Skeletal muscle tissue (tissue), 4 donors: ENCODE data around the gene PPBP. TPM values are rescaled to one million over a fixed set of nuclear protein-coding genes. Genes with fewer than 3 reads are reported as not detected.
"Not testable (repeated sequence)": the region's sequence is repeated elsewhere in the genome, so short reads cannot be mapped to it uniquely, and the experiment has no call there.

ENCODE experiments used
- H3K27ac ChIP-seq: one replicate; pipeline ENCODE4 v1.7.0; 2013; ENCODE audit warnings: mild to moderate bottlenecking, low read depth, low read length, inconsistent platforms
- H3K27me3 ChIP-seq, 3 donors: one replicate each; pipeline ENCODE4 v1.7.0; 2013; ENCODE audit warnings: low read length in 3 of 3; ENCODE audit not compliant: control insufficient read depth in 3 of 3, insufficient read depth in 3 of 3
- H3K36me3 ChIP-seq, 3 donors: one replicate each; pipeline ENCODE4 v1.7.0; 2013; ENCODE audit warnings: low read length in 3 of 3; ENCODE audit not compliant: control insufficient read depth in 3 of 3, insufficient read depth in 3 of 3
- H3K4me1 ChIP-seq, 3 donors: one replicate each; pipeline ENCODE4 v1.7.0; 2013; ENCODE audit warnings: low read length in 3 of 3, mild to moderate bottlenecking in 3 of 3; ENCODE audit not compliant: control insufficient read depth in 3 of 3, insufficient read depth in 3 of 3
- H3K4me3 ChIP-seq, 3 donors: one replicate each; pipeline ENCODE4 v1.7.0; 2013; ENCODE audit warnings: low read length in 3 of 3
- H3K9ac ChIP-seq, 3 donors: one replicate each; pipeline ENCODE4 v1.7.0; 2013; ENCODE audit warnings: low read length in 3 of 3, mild to moderate bottlenecking in 3 of 3, moderate library complexity in 2 of 3, low read depth in 1 of 3
- H3K9me3 ChIP-seq, 3 donors: one replicate each; pipeline ENCODE4 v1.7.0; 2013; ENCODE audit warnings: low read length in 3 of 3; ENCODE audit not compliant: control insufficient read depth in 3 of 3
- total RNA-seq: library from RNA; depleted of rRNA; stranded (reverse); fragments of >200 nt; gene quantifications from one replicate; pipeline ENCODE4 v1.2.3, GENCODE V29; 2014
- donor health status: Osteomylitis.

Gene PPBP
- total RNA-seq, 1 donor from 2014 or later, result 15.1 TPM

DNA sequence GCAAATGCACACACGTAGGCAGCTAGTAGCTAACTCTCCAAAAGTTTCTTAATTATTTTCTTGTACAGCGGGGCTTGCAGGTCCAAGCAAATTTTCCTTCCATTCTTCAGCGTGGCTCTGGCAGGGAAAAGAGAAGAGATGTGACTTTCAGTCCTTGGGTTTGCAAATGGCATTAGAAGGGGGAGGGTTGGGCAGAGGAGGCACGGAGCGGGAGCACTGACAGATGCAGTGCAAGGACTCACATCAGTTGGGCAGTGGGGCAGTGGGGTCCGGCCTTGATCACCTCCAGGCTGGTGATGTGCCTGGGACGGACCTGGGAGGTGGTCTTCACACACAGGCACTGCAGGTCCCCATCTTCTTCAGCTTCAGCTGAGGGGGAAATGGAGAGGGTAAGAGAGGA, 6.8 kb downstream of the PPBP start:
- not testable (repeated sequence) for H3K9me3 ChIP-seq, H3K4me1 ChIP-seq

GRCh38 chr4:73979407-73979957, 8.5 kb downstream of the PPBP start:
- Histone ChIP-seq H3K36me3 (no peaks in the 10 kb centered on the region), H3K4me3 (no peak overlapping the region), H3K9ac (no peak overlapping the region), H3K9me3 (no peaks in the 10 kb centered on the region), H3K27me3 (peaks cover 4 to 10% (median 7%) of the 10 kb centered on the region in 3 donors), H3K27ac (no peak overlapping the region), H3K4me1 (no peaks in the 10 kb centered on the region)

More for the DNA sequence above, 6.8 kb downstream of the PPBP start:
- not testable (repeated sequence) for H3K27ac ChIP-seq, H3K36me3 ChIP-seq, H3K9ac ChIP-seq, H3K4me3 ChIP-seq
- H3K27me3 ChIP-seq, result peaks cover 4 to 10% (median 6%) of the 10 kb centered on the region in 3 donors

- no peak overlapping the region for H3K9ac ChIP-seq
- H3K27me3 ChIP-seq, result peaks cover 4 to 10% (median 7%) of the 10 kb centered on the region in 3 donors
- no peaks in the 10 kb centered on the region for H3K4me1 ChIP-seq
- H3K36me3 ChIP-seq, result no peaks in the 10 kb centered on the region
- no peak overlapping the region for H3K4me3 ChIP-seq
- H3K9me3 ChIP-seq, result no peaks in the 10 kb centered on the region
- H3K27ac ChIP-seq, result no peak overlapping the region
Observed at GRCh38 chr4:73978886-73979285, 9.1 kb downstream of the PPBP start.

DNA sequence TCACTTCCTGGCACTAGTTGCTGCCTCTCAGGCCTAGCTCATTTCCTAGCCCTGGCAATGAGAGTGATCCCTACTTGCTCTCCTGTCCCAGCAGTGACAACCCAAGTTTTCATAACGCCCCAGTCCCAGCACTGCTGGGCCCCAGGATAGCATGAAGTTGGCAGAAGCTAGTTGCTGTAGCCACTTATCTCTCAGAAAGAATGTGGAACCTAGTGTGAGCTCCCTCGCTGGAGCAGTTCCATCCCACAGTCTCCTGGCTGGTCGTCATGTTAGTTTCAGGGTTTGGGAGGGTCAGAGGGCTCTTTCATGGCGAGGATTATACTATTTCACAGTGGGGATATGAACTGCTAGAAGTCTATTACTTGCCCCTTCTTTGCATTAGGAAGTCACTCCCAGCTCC, 11.3 kb downstream of the PPBP start:
- H3K27me3 ChIP-seq, result peaks cover 3 to 5% (median 3%) of the 10 kb centered on the region in 3 donors
- no peak overlapping the region for H3K27ac ChIP-seq
- no peaks in the 10 kb centered on the region for H3K4me1 ChIP-seq
- no peak overlapping the region for H3K4me3 ChIP-seq
- no peaks in the 10 kb centered on the region for H3K9me3 ChIP-seq
- H3K36me3 ChIP-seq, result no peaks in the 10 kb centered on the region
- H3K9ac ChIP-seq, result no peak overlapping the region

GRCh38 chr4:73976217-73976616, 11.8 kb downstream of the PPBP start:
- Histone ChIP-seq H3K9ac (no peak overlapping the region), H3K27ac (no peak overlapping the region)

DNA sequence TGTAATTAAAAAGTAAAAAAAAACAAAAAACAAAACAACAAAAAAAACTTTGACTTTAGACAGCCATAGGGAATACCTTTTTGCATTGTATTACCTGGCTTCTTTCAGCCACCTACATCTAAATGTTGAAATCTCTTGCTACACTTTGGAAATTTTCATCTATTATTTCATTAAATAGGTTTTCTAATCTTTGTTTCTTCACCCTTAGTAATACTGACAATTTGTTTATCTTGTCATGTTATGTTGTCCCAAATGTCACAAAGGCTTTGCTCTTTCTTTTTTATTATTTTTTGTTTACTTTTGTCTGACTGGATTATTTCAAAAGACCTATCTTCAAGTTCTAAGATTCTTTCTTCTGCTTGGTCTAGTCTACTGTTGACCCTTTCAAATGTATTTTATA, 13.6 kb downstream of the PPBP start:
- no peak overlapping the region for H3K4me3 ChIP-seq
- no peaks in the 10 kb centered on the region for H3K4me1 ChIP-seq
- no peak overlapping the region for H3K27ac ChIP-seq
- no peaks in the 10 kb centered on the region for H3K36me3 ChIP-seq
- no peaks in the 10 kb centered on the region for H3K9me3 ChIP-seq
- H3K9ac ChIP-seq, result no peak overlapping the region
- H3K27me3 ChIP-seq, result peaks cover 0 to 2% (median 0%) of the 10 kb centered on the region in 3 donors

More at GRCh38 chr4:73976217-73976616, 11.8 kb downstream of the PPBP start:
- H3K4me3 ChIP-seq, result no peak overlapping the region
- H3K9me3 ChIP-seq, result no peaks in the 10 kb centered on the region
- peaks cover 0 to 3% (median 2%) of the 10 kb centered on the region in 3 donors for H3K27me3 ChIP-seq
- no peaks in the 10 kb centered on the region for H3K4me1 ChIP-seq
- no peaks in the 10 kb centered on the region for H3K36me3 ChIP-seq

DNA sequence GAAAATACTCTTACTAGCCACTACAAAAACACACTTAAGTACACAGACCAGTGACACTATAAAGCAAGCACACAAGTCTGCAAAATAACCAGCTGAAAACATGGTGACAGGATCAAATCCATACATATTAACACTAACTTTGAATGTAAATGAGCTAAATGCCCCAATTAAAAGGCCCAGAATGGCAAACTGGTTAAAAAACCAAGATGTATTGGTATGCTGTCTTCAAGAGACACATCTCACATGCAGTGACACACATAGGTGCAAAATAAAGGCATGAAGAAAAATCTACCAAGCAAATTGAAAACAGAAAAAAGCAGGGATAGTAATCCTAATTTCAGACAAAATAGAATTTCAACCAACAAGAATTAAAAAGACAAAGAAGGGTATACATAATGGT, 17.0 kb downstream of the PPBP start:
- Histone ChIP-seq H3K36me3 (no peaks in the 10 kb centered on the region), H3K9ac (no peak overlapping the region), H3K4me3 (no peak overlapping the region), H3K27me3 (peaks cover 0 to 7% (median 0%) of the 10 kb centered on the region in 3 donors), H3K4me1 (no peaks in the 10 kb centered on the region), H3K27ac (no peak overlapping the region), H3K9me3 (no peaks in the 10 kb centered on the region)

- H3K27ac ChIP-seq, result no peak overlapping the region
- no peaks in the 10 kb centered on the region for H3K9me3 ChIP-seq
- no peak overlapping the region for H3K9ac ChIP-seq
- no peak overlapping the region for H3K4me3 ChIP-seq
- H3K4me1 ChIP-seq, result no peaks in the 10 kb centered on the region
- H3K27me3 ChIP-seq, result peaks cover 0 to 11% (median 0%) of the 10 kb centered on the region in 3 donors
- no peaks in the 10 kb centered on the region for H3K36me3 ChIP-seq
Observed at GRCh38 chr4:73970011-73970410, 18.0 kb downstream of the PPBP start.

GRCh38 chr4:73967866-73968265, 20.1 kb downstream of the PPBP start:
- H3K27ac ChIP-seq, result no peak overlapping the region

DNA sequence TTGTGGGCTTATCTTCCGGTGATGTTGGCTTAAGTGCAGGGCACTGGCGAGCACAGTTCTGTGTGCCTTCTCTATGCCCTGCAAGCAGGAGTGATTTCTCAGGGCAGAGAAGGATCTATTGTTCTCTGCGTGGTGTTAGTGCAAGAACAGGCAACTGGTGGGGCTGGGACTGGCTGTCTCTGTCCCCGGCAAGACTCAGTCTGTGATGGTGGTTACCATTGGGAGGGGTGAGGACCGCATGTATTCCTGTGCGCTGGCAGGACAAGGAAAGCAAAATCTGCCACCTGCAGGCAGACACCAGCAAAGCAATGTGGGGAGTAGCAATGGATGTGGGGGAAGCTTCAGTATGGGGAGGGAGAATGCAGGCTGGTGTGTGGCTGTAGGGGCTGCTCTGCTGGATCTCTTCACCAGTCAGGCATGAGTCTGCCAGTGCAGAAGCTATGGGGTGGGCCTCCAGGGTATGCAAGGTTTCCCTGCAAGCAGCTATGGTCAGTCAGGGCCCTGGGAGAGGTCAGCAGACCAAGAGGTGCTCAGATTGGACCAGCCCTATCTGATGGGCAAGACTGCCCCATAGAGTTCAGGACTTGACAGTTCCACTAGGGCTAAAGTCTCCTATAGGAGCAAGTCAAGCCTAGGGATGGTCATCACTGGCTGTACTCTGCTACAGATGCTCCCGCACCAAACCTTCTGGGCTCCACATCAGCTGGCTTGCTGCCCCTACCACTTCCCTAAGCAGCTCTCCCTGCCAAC, 23.0 kb downstream of the PPBP start:
- H3K27ac ChIP-seq, result no peak overlapping the region
- no peak overlapping the region for H3K9ac ChIP-seq
- H3K4me1 ChIP-seq, result no peaks in the 10 kb centered on the region
- H3K36me3 ChIP-seq, result no peaks in the 10 kb centered on the region
- H3K9me3 ChIP-seq, result peaks cover 0 to 4% (median 0%) of the 10 kb centered on the region in 3 donors
- H3K4me3 ChIP-seq, result no peak overlapping the region
- H3K27me3 ChIP-seq, result peaks cover 0 to 11% (median 0%) of the 10 kb centered on the region in 3 donors

More at GRCh38 chr4:73967866-73968265, 20.1 kb downstream of the PPBP start:
- Histone ChIP-seq H3K9ac (no peak overlapping the region), H3K4me1 (no peaks in the 10 kb centered on the region), H3K36me3 (no peaks in the 10 kb centered on the region), H3K4me3 (no peak overlapping the region), H3K9me3 (no peaks in the 10 kb centered on the region), H3K27me3 (peaks cover 0 to 11% (median 0%) of the 10 kb centered on the region in 3 donors)
